ENCODE data around the gene ZNF496.
"Not testable (repeated sequence)": the region's sequence is repeated elsewhere in the genome, so short reads cannot be mapped to it uniquely, and the experiment has no call there.

- TF ChIP-seq, protein P1, sequence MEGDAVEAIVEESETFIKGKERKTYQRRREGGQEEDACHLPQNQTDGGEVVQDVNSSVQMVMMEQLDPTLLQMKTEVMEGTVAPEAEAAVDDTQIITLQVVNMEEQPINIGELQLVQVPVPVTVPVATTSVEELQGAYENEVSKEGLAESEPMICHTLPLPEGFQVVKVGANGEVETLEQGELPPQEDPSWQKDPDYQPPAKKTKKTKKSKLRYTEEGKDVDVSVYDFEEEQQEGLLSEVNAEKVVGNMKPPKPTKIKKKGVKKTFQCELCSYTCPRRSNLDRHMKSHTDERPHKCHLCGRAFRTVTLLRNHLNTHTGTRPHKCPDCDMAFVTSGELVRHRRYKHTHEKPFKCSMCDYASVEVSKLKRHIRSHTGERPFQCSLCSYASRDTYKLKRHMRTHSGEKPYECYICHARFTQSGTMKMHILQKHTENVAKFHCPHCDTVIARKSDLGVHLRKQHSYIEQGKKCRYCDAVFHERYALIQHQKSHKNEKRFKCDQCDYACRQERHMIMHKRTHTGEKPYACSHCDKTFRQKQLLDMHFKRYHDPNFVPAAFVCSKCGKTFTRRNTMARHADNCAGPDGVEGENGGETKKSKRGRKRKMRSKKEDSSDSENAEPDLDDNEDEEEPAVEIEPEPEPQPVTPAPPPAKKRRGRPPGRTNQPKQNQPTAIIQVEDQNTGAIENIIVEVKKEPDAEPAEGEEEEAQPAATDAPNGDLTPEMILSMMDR (conservative IDR thresholded peaks at IDR 0.05; ENCODE audit: low read depth, low read length), result not testable (repeated sequence)
- not testable (repeated sequence) for TF ChIP-seq POLR2A (IDR thresholded peaks at IDR 0.05; ENCODE audit: low read depth, low read length)
Observed at GRCh38 chr1:247363000-247363399, 31.3 kb upstream of the ZNF496 start.
